A549 (cell line): Measurements from ENCODE around the gene POLD4. TPM values are rescaled to one million over a fixed set of nuclear protein-coding genes. Genes with fewer than 3 reads are reported as not detected.

ENCODE experiments used
- ATAC-seq, 2 experiments: fragments of 200-7000 bp in 1 of 2; fragments of >200 bp in 1 of 2; cut with Nextera tagmentation in 1 of 2; cut with Tn5 transposase in 1 of 2; 3 replicates each; pipeline versions ENCODE4 v1.8.0 to v1.9.1; 2018 to 2020; ENCODE audit warnings: mild to moderate bottlenecking in 1 of 2, moderate library complexity in 1 of 2
- CTCF ChIA-PET: fragments of 300-600 bp; sonication (Branson Sonifier 250); formaldehyde crosslinking; extraction: SDS; loops from one replicate; lab custom pipeline; 2021; ENCODE audit warnings: antibody characterized with exemption, inconsistent platforms; lab: Yijun Ruan, JAX
- POLR2A ChIA-PET: fragments of 350-600 bp; formaldehyde crosslinking; extraction: SDS; loops from one replicate; lab custom pipeline; 2021; ENCODE audit warnings: antibody characterized with exemption, inconsistent platforms; lab: Yijun Ruan, JAX
- DNase-seq, 2 experiments: peaks; one replicate each; pipeline versions ENCODE4 v3.0.0 to v3.0.0-alpha.2; 2011 to 2016; ENCODE audit warnings: low read depth in 1 of 2, low spot score in 1 of 2
- FAIRE-seq: peaks from 2 replicates; lab custom pipeline; 2011; peaks lifted over from hg19 to GRCh38; lab: Jason Lieb, UNC
- H3K27ac ChIP-seq, 2 experiments: fragments of >200 bp; sonication (Bioruptor Twin); formaldehyde crosslinking; 3 replicates each; pipeline ENCODE4 v1.5.1; 2016 to 2017
- H3K4me1 ChIP-seq: fragments of >200 bp; sonication (Bioruptor Twin); formaldehyde crosslinking; 3 replicates; pipeline ENCODE4 v1.6.1; 2016
- H3K4me2 ChIP-seq: fragments of >200 bp; sonication (Bioruptor Twin); formaldehyde crosslinking; 3 replicates; pipeline ENCODE4 v1.6.1; 2016
- H3K4me3 ChIP-seq: fragments of >200 bp; sonication (Bioruptor Twin); formaldehyde crosslinking; 3 replicates; pipeline ENCODE4 v1.5.1; 2016
- H3K9me3 ChIP-seq: fragments of >200 bp; sonication (Bioruptor Twin); formaldehyde crosslinking; 3 replicates; pipeline ENCODE4 v1.6.1; 2016
- BCL3 ChIP-seq: fragments of >200 bp; sonication (Bioruptor Twin); formaldehyde crosslinking; IDR thresholded peaks from 3 replicates; pipeline ENCODE4 v1.6.1; 2016
- ELK1 ChIP-seq: fragments of 150-350 bp; IDR thresholded peaks from 2 replicates; pipeline ENCODE4 v1.6.1; 2014; ENCODE audit warnings: low read depth, mild to moderate bottlenecking, low read length
- EP300 ChIP-seq, 2 experiments: fragments of >200 bp; sonication (Bioruptor Twin); formaldehyde crosslinking; IDR thresholded peaks; 2 replicates in 1 of 2; 3 replicates in 1 of 2; pipeline ENCODE4 v1.6.1; 2016 to 2017
- FOSL2 ChIP-seq, 2 experiments: fragments of 450-650 bp in 1 of 2; fragments of >200 bp in 1 of 2; sonication (Bioruptor Twin) in 1 of 2; formaldehyde crosslinking; IDR thresholded peaks; 2 replicates each; pipeline versions ENCODE4 v1.5.0 to v1.6.1; 2016 to 2020; ENCODE audit warnings: mild to moderate bottlenecking in 1 of 2, moderate library complexity in 1 of 2
- FOXS1 ChIP-seq: fragments of 250-450 bp; sonication (Bioruptor Pico); IDR thresholded peaks from 2 replicates; pipeline ENCODE4 v1.5.0; 2020; ENCODE audit warnings: mild to moderate bottlenecking, moderate library complexity
- HOXA7 ChIP-seq: fragments of 250-450 bp; sonication (Bioruptor Pico); IDR thresholded peaks from 2 replicates; pipeline ENCODE4 v1.5.0; 2020; ENCODE audit warnings: mild to moderate bottlenecking, moderate library complexity
- HOXB13 ChIP-seq: fragments of 250-450 bp; sonication (Bioruptor Pico); IDR thresholded peaks from 2 replicates; pipeline ENCODE4 v1.5.0; 2020; ENCODE audit warnings: low read depth, mild to moderate bottlenecking, moderate library complexity
- HOXB5 ChIP-seq: fragments of 250-450 bp; sonication (Bioruptor Pico); IDR thresholded peaks from 2 replicates; pipeline ENCODE4 v1.5.0; 2020; ENCODE audit warnings: mild to moderate bottlenecking, moderate library complexity
- JUNB ChIP-seq: fragments of >200 bp; sonication (Bioruptor Twin); formaldehyde crosslinking; IDR thresholded peaks from 2 replicates; pipeline ENCODE4 v1.6.1; 2016
- KDM5A ChIP-seq: fragments of 200-600 bp; sonication (generic); IDR thresholded peaks from 2 replicates; pipeline ENCODE4 v1.6.1; 2016; ENCODE audit warnings: antibody characterized with exemption, mild to moderate bottlenecking
- MAX ChIP-seq: IDR thresholded peaks from 2 replicates; pipeline ENCODE4 v1.6.1; 2012
- NFE2L2 ChIP-seq: fragments of 150-350 bp; conservative IDR thresholded peaks from 2 replicates; pipeline ENCODE4 v1.6.1; 2014; ENCODE audit warnings: low read length
- POLR2A ChIP-seq: IDR thresholded peaks from 2 replicates; pipeline ENCODE4 v1.6.1; 2012; ENCODE audit warnings: mild to moderate bottlenecking, low read length
- RCOR1 ChIP-seq: fragments of 150-350 bp; IDR thresholded peaks from 2 replicates; pipeline ENCODE4 v1.6.1; 2014; ENCODE audit warnings: antibody characterized with exemption, low read length, low read depth
- ZNF302 ChIP-seq: fragments of 250-450 bp; sonication (Bioruptor Pico); IDR thresholded peaks from 2 replicates; pipeline ENCODE4 v1.9.0; 2021; ENCODE audit warnings: inconsistent platforms, mild to moderate bottlenecking, moderate library complexity
- WGBS: methylation state at CpG from one replicate; pipeline ENCODE4 v1.1.6; 2017; ENCODE audit errors: missing lambda C conversion rate; 5-methylcytosine and 5-hydroxymethylcytosine counted together
- polyA plus RNA-seq, 4 experiments: library from polyadenylated mRNA; depleted of rRNA in 3 of 4; stranded (reverse); fragments of >200 nt; fragmentation: RNase III in 1 of 4; extraction: RNeasy Plus Mini Kit Qiagen cat#74134 plus additional on column Dnase treatment in 1 of 4; gene quantifications; 2 replicates in 3 of 4; 3 replicates in 1 of 4; pipeline ENCODE4 v1.2.3, GENCODE V29; 2011 to 2017
- TF ChIP-seq, protein P1 (sequence below): fragments of 450-650 bp; IDR thresholded peaks from 2 replicates; pipeline ENCODE4 v1.6.1; 2014; ENCODE audit warnings: antibody characterized with exemption
- TF ChIP-seq, protein P2 (sequence below): fragments of 200-600 bp; sonication (generic); IDR thresholded peaks from 2 replicates; pipeline ENCODE4 v1.6.1; 2016; ENCODE audit warnings: antibody characterized with exemption, mild to moderate bottlenecking, moderate library complexity

The POLD4 gene
- polyA plus RNA-seq, 2 of the 4 experiments (the other 2 are of a cell fraction): 140 to 148 TPM

GRCh38 chr11:67378544-67378943, 25.2 kb upstream of the POLD4 start:
- WGBS: 78% methylated on average over 4 of the region's 4 CpGs
- ChIA-PET POLR2A (interaction anchor here (0.6 to 7.7 kb wide), 4 partner anchors 8 to 33 kb away, joined by 9 to 129 read pairs (median 24); partner anchors contain the start of gene POLD4), CTCF (interaction anchor here (1.3 to 46.2 kb wide), 5 partner anchors 3 to 200 kb away, joined by 3 to 1913 read pairs (median 626); partner anchors contain the start of genes CLCF1, POLD4, PPP1CA and RAD9A)
- no peak for FAIRE-seq
- Histone ChIP-seq H3K4me3 (no peak overlapping the region), H3K4me1 (peaks cover 85% of the 10 kb centered on the region), H3K4me2 (peak overlapping the region; percentile 95), H3K9me3 (no peaks in the 10 kb centered on the region), H3K27ac (peak overlapping the region; percentile 95 to 100)
- ATAC-seq: no peak
- no peak for TF ChIP-seq NFE2L2
- TF ChIP-seq RCOR1: no peak
- TF ChIP-seq JUNB: no peak
- DNase-seq: no peak

GRCh38 chr11:67376873-67377808, 23.8 kb upstream of the POLD4 start:
- no peak for ATAC-seq
- peak overlapping the region; percentile 95 for H3K4me2 ChIP-seq
- TF ChIP-seq JUNB (peak; percentile 39; the same call in 1 of the 2 replicates), HOXA7 (CRISPR knock-in tag) (0 out of 2 replicates have a peak, but pooled peaks have one; percentile 20), HOXB5 (CRISPR knock-in tag) (0 out of 2 replicates have a peak, but pooled peaks have one; percentile 29), EP300 (IDR thresholded peaks at IDR 0.05) (peak in 1 of 2 experiments; percentile 17; a peak in 1 of 5 replicates), FOSL2 (IDR thresholded peaks at IDR 0.05) (0 out of 2 replicates have a peak, but pooled peaks have one; percentile 22), FOSL2 (CRISPR knock-in tag; IDR thresholded peaks at IDR 0.05) (peak; percentile 56), KDM5A (no peak), POLR2A (no peak), MAX (peak; percentile 66; the same call in 1 of the 2 replicates), BCL3 (no peak), ZNF302 (no peak), FOXS1 (no peak), ELK1 (no peak)
- TF ChIP-seq, all 56 proteins: peak for 6
- DNase-seq (peak in 1 of 2 experiments; percentile 60), FAIRE-seq (no peak)
- Histone ChIP-seq H3K4me1 (peaks cover 77% of the 10 kb centered on the region), H3K4me3 (no peak overlapping the region), H3K9me3 (no peaks in the 10 kb centered on the region), H3K27ac (peak overlapping the region; percentile 95 to 100)
- CTCF ChIA-PET: interaction anchor here (1.1 to 46.2 kb wide), 6 partner anchors 15 to 114 kb away, joined by 6 to 1913 read pairs (median 112); partner anchors contain the start of genes POLD4, PPP1CA, RAD9A and TBC1D10C
- 52% methylated on average over 6 of the region's 6 CpGs for WGBS
- POLR2A ChIA-PET: interaction anchor here (1.0 to 9.3 kb wide), 3 partner anchors 15 to 25 kb away, joined by 3 to 172 read pairs (median 4); partner anchors contain the start of genes POLD4, PPP1CA and RAD9A

DNA sequence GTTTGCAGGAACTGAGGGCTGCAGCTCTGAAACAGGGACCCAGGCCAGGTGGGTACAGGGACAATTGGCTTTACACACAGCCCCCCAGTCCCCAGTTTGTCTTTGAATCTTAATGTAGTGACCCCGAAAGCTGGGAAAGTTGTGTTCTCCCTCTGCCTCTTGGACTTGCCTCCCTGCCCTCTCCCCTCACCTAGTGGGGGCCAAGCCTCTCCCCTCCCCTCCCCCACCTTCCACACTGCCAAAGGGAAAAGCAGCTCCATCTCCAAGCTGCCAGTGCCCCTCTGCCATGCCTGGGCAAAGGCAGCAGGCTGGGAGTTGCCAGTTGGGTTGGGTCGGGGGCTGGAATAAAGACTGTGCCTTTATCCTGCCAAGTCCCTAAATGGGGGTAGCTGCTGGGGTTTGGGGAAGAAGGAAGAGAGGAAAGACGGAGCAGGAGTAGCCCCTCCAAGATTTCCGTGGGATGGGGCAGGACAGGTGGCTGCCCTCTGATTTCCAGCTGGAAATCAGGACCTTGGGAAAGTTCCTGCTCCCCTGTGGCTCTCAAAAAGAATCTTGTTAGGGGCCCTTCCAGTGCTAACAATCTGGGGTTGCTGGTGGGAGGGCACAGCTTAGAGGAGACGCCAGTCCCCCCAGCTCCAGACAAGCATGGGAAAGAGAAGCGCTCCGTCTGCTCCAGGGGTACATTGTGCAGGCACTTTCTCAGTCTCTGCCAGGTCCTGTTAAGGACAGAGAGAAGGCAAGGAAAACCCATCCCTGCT, 22.9 kb upstream of the POLD4 start:
- H3K27ac ChIP-seq: peak overlapping the region; percentile 95 to 100
- ATAC-seq (no peak), DNase-seq (no peak), FAIRE-seq (no peak)
- H3K4me2 ChIP-seq: peak overlapping the region; percentile 95
- TF ChIP-seq, protein P1, sequence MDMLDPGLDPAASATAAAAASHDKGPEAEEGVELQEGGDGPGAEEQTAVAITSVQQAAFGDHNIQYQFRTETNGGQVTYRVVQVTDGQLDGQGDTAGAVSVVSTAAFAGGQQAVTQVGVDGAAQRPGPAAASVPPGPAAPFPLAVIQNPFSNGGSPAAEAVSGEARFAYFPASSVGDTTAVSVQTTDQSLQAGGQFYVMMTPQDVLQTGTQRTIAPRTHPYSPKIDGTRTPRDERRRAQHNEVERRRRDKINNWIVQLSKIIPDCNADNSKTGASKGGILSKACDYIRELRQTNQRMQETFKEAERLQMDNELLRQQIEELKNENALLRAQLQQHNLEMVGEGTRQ: no peak
- TF ChIP-seq, protein P2, sequence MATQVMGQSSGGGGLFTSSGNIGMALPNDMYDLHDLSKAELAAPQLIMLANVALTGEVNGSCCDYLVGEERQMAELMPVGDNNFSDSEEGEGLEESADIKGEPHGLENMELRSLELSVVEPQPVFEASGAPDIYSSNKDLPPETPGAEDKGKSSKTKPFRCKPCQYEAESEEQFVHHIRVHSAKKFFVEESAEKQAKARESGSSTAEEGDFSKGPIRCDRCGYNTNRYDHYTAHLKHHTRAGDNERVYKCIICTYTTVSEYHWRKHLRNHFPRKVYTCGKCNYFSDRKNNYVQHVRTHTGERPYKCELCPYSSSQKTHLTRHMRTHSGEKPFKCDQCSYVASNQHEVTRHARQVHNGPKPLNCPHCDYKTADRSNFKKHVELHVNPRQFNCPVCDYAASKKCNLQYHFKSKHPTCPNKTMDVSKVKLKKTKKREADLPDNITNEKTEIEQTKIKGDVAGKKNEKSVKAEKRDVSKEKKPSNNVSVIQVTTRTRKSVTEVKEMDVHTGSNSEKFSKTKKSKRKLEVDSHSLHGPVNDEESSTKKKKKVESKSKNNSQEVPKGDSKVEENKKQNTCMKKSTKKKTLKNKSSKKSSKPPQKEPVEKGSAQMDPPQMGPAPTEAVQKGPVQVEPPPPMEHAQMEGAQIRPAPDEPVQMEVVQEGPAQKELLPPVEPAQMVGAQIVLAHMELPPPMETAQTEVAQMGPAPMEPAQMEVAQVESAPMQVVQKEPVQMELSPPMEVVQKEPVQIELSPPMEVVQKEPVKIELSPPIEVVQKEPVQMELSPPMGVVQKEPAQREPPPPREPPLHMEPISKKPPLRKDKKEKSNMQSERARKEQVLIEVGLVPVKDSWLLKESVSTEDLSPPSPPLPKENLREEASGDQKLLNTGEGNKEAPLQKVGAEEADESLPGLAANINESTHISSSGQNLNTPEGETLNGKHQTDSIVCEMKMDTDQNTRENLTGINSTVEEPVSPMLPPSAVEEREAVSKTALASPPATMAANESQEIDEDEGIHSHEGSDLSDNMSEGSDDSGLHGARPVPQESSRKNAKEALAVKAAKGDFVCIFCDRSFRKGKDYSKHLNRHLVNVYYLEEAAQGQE: no peak
- TF ChIP-seq HOXB13 (CRISPR knock-in tag): 0 out of 2 replicates have a peak, but pooled peaks have one; percentile 45
- WGBS: 33% methylated on average over 7 of the region's 7 CpGs
- H3K4me1 ChIP-seq: peaks cover 73% of the 10 kb centered on the region
- POLR2A ChIA-PET: interaction anchor here (1.0 to 9.3 kb wide), 3 partner anchors 16 to 26 kb away, joined by 3 to 172 read pairs (median 4); partner anchors contain the start of genes POLD4, PPP1CA and RAD9A
- CTCF ChIA-PET: interaction anchor here (0.6 to 46.2 kb wide), 6 partner anchors 16 to 257 kb away, joined by 3 to 1913 read pairs (median 11); partner anchors contain the start of genes KDM2A, POLD4, PPP1CA and RAD9A
- H3K9me3 ChIP-seq: no peaks in the 10 kb centered on the region
- H3K4me3 ChIP-seq: peak overlapping the region; percentile 29
